HEK293T (cell line): ENCODE results near the gene MAPK12.

Experiments
- BHLHE40 ChIP-seq: fragments of 450-650 bp; IDR thresholded peaks from 2 replicates; pipeline ENCODE4 v1.6.1; 2016; ENCODE audit warnings: mild to moderate bottlenecking, moderate library complexity, borderline replicate concordance
- L3MBTL2 ChIP-seq: fragments of 450-650 bp; conservative IDR thresholded peaks from 2 replicates; pipeline ENCODE4 v1.6.1; 2016; ENCODE audit warnings: mild to moderate bottlenecking
- LEF1 ChIP-seq: fragments of 450-650 bp; IDR thresholded peaks from 2 replicates; pipeline ENCODE4 v1.6.1; 2017; ENCODE audit warnings: mild to moderate bottlenecking, borderline replicate concordance
- NFRKB ChIP-seq: fragments of 450-650 bp; IDR thresholded peaks from 2 replicates; pipeline ENCODE4 v1.6.1; 2016; ENCODE audit warnings: mild to moderate bottlenecking, moderate library complexity
- SP1 ChIP-seq: fragments of 450-650 bp; IDR thresholded peaks from 2 replicates; pipeline ENCODE4 v1.6.1; 2017

DNA sequence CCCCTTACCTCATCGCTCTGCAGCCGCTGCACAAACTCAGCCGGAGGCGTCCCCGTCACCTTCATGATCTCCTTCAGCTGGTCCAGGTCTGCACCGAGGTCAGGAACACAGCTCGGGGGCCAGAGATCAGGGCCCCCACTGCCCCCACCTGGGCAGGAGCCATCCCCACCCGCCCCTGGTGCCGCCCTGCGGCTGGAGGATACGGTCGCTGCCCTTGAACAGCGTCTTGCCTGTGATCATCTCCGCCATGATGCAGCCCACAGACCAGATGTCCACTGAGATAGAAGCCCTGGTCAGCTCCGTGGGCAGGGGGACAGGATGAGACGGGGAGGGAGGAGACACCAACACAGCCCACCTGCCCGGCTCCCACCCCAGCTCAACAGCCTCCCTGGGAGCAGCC is 5.9 kb downstream of the MAPK12 start:
- no peak for TF ChIP-seq BHLHE40
- TF ChIP-seq SP1 = no peak
- no peak for TF ChIP-seq L3MBTL2
- no peak for TF ChIP-seq LEF1
- no peak for TF ChIP-seq NFRKB
